GM12874 (cell line): Measurements from ENCODE around the gene SAG.

Source experiments
- TF ChIP-seq, protein P1 (sequence below): IDR thresholded peaks from 2 replicates; pipeline ENCODE4 v1.5.1; 2011; ENCODE audit warnings: low read depth, mild to moderate bottlenecking, control low read depth, low read length, moderate library complexity; ENCODE audit not compliant: insufficient read depth

SAG gene

DNA sequence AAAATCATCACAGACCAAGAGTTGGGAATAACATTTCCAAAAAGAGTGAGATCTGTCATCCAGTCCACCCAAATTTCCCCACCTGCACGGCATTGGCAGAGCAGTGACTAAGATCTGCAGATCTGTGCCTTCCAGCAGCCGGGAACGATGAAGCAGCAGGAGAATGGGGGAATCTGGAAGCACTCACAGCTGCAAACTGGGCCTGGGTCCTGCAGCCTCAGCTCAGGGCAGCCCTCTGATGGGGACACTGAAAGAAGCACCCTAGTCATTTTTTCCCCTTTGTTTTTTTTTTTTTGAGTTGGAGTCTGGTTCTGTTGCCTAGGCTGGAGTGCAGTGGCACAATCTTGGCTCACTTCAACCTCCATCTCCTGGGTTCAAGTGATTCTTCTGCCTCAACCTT, 4.4 kb upstream of the SAG start:
- TF ChIP-seq, protein P1, sequence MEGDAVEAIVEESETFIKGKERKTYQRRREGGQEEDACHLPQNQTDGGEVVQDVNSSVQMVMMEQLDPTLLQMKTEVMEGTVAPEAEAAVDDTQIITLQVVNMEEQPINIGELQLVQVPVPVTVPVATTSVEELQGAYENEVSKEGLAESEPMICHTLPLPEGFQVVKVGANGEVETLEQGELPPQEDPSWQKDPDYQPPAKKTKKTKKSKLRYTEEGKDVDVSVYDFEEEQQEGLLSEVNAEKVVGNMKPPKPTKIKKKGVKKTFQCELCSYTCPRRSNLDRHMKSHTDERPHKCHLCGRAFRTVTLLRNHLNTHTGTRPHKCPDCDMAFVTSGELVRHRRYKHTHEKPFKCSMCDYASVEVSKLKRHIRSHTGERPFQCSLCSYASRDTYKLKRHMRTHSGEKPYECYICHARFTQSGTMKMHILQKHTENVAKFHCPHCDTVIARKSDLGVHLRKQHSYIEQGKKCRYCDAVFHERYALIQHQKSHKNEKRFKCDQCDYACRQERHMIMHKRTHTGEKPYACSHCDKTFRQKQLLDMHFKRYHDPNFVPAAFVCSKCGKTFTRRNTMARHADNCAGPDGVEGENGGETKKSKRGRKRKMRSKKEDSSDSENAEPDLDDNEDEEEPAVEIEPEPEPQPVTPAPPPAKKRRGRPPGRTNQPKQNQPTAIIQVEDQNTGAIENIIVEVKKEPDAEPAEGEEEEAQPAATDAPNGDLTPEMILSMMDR: no peak

DNA sequence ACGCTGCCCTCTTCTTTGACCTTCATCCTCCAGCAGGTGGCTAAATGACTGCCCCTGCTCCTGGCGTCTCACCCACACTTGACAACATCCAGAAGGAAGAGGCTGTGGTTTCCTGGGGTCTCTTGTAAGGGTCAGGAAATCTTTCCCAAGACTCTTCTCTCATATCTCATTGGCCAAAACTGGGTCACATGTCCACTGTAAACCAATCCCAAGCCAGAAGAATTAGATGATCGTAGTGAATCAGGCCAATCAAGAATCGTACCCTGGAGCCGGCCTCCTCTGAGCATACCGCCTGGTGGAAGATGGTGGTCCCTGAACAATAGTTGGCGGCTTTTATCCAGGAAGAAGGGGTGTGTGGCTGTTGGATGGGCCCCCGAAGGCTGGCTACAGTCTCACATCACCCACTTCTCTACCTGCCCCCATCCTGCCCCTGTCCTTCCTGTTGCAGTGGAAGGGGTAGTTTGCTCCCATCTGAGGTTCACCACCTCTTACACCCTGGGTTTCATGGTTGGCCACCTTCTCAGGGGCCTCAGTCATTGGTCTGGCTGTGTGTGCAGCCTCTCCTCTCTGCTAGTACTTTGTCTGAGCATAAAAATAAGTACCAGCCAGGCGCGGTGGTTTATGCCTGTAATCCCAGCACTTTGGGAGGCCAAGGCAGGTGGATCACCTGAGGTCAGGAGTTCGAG, 3.8 kb downstream of the SAG start:
- TF ChIP-seq, protein P1: no peak

DNA sequence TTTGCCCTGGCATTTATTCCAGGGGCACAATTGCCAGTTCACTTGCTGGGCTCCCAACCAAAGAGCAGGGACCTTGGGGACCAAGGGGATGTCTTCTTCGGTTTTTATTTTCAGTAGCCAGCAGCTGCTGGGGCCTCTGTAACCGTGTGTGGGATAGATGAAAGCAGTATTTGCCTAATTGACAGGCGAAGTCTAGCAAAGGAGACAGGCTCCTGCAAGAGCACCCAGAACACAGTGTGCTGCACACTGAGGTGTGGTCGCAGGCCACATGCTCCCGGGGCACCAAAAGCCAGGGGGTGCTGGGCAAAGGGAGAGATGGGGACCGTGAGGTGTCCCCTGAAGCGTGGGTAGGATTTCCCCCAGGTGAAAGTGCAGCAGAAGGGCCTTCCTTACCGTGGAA, 5.3 kb downstream of the SAG start:
- TF ChIP-seq, protein P1: no peak

DNA sequence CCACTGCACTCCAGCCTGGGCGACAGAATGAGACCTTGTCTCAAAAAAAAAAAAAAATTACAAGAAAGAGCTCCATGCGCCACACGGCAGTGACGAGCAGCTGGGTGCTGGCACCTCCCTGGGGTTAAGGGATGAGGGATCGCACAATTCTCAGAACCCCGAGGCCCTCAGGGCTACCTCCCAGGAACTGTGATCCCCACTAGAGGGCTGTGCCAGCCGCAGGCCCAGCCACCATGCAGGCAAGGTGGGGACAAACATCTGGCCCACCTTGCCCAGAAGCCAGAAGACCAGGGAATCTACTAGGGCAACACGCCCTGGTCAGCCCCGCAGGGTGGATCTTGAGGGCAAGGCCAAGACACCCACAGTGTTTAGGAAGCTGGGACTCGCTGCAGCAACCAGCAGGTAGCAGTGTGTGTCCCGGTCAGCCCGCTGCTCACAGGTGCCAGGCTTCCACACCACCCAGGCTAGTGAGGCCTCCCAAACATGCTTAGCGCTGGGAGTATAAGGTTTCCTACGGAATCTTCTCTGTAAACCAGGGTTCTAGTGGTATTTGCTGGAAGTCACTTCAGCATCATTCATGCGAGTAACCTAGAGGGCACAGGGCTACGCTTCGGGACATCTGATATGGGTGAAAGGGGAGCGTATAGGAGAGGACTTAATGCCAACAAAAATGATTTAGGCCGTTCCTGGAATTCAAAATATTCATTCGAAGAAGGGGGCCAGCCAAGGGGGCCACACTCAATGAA, 6.7 kb downstream of the SAG start:
- TF ChIP-seq, protein P1: no peak

DNA sequence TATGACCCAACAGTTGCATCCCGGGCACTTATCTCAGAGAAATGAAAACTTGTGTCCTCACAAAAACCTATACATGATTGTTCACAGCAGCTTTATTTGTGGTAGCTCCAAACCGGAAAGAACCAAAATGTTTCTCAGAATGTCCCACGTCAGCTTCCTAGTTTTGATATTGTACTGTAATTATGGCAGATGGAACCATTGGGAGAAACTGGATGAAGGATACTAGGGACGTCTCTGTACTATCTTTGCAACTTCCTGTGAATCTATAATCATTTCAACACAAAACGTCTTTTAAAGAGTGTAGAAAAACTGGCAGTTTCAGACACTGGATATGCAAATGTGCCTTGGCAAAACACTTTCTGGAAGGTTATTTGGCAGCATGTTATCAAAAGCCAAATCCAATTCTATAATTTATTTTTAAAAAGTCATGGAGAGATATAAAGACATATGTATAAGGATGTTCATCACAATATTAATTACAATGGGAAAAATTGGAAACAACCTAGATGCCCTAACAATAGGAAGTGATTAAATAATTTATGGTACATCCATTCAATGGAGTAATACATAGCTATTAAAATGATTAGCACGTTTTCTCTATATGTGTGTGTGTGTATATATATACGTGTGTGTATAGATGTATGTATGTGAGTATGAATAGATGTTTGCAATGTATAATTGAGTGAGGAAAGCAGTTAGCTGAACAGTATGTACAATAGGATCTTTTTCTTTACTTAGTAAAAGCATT, 9.8 kb downstream of the SAG start:
- TF ChIP-seq, protein P1: no peak

DNA sequence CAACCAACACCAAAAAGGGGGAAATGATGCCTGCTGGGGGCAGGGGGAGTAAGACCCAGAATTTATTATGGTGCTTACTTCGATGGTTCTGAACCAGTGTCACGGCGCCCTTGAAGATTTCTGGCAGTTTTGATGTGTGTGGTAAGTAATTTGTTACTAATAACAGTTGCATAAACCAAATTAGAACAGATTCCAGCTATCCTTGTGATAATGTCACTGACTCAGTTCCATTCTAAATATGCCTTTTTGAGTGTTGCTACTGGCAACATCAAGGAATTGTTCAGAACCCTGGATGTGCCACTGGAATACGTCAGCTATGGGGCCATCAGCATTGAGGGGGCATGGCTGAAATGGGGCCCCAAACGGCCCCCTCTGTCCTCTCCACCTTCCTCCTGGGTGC, 11.6 kb downstream of the SAG start:
- TF ChIP-seq, protein P1: no peak

DNA sequence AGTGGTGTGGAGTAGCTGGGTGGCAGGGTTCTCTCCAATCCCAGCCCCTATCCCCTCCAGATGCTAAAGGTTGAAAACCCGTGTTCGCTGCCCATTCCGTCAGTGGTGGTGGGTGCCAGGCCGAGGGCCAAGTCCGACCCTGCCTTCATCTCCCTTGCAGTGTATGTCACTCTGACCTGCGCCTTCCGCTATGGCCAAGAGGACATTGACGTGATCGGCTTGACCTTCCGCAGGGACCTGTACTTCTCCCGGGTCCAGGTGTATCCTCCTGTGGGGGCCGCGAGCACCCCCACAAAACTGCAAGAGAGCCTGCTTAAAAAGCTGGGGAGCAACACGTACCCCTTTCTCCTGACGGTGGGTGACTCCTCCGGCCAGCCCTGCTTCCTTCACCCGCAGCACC, 12.9 kb downstream of the SAG start:
- TF ChIP-seq, protein P1: no peak
